HG03280 (cell line): ENCODE measurements around the gene HHIP.
"Not testable (repeated sequence)": the region's sequence is repeated elsewhere in the genome, so short reads cannot be mapped to it uniquely, and the experiment has no call there.

Experiments used
- ATAC-seq: cut with Tn5 transposase; IDR thresholded peaks from one replicate; pipeline ENCODE4 v1.9.1; 2021; ENCODE audit warnings: mild to moderate bottlenecking, moderate library complexity; ENCODE audit not compliant: unreplicated experiment

The HHIP gene

GRCh38 chr4:144739511-144740033 lies 93.6 kb downstream of the HHIP start:
- no peak for ATAC-seq

GRCh38 chr4:144740316-144740715 lies 94.4 kb downstream of the HHIP start:
- ATAC-seq, result no peak

- ATAC-seq, result no peak
Observed at GRCh38 chr4:144748814-144749555, 103.0 kb downstream of the HHIP start.

DNA sequence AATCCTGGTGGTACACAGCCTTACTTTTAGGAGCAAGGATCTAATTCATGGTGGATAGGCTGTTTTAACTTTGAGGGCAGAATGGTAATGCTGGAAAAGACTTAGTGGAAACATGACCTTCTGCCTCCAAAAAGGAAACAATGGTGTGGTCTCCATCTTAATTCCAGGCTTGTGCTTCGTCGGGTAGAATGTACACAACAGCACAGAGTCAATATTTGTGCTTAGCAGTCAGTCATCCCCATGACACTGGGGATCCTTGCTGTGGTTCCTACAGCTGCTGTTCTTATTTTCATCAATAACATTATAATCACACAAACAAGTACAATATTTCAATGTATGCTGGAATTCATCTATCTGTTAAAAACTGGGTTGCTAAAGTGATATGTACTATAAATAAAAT lies 104.4 kb downstream of the HHIP start:
- ATAC-seq, result no peak

DNA sequence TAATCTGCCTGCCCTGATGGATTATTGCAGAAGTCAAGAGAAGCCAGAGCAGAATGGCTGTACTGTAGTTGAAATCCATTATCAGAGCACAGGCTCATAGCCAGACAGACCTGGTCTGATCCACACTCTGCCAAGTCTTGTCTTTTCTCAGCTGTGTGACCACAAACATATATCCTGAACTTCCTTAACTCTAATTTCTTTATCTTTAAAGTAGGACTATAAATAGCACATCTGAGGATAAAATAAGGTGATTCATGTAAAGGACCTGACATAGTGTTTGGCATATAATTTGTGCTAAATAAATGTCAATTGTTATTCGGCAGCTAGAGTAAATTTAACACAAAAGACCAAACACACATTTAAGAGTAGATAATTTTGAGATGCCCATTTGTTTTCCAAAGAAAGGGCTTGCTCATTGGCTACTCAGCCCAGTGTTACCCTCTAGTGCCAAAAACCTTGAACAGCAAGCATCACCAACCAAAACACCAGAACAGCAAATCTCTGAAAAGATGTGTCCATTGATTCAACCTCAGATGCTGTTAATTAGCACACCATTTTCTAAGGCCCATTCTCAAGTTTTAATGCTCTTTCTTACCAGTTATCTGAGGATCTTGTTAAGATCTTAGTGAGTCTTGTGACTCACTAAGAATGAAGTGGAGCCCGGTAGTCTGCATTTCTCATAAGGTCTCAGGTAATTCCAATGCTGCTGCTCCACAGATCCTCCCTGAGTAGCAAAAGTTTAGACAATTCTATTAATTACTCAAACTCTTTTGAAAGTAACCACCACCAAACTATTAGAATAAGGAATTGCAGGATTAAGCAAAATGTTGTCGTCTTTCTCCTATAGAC lies 108.8 kb downstream of the HHIP start:
- ATAC-seq, result no peak

DNA sequence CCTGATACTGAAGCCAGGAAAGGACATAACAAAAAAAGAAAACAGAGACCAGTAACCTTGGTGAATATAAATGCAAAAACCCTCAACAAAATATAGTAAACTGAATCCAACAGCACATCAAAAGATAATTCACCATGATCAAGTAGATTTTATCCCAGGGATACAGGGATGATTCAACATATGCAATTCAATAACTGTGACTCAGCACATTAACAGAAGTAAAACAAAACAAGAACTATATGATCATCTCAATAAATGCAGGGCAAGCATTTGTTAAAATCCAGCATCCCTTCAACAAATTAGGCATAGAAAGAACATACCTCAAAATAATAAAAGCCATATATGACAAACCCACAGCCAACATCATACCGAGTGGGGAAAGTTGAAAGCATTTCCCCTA lies 112.0 kb downstream of the HHIP start:
- no peak for ATAC-seq

- not testable (repeated sequence) for ATAC-seq
Observed at GRCh38 chr4:144768809-144769208, 122.9 kb downstream of the HHIP start.

DNA sequence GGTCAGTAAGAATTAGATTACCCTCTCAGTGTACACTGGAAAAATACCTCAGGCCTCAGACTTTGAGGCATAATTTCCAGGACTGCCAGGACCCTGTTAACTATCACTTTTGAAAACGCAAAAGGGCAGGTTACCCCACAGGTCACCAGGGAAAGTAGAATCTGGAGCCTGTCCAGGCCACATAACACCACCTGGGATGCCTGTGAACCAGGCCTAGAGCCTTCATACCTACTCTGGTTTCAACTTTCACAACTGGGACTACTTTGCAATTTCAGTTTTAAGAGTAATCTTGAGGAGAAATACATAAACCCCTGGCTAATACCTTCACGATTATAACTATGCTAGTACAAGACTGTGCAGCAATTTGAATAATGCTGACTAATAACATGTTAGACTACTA lies 132.4 kb downstream of the HHIP start:
- no peak for ATAC-seq

DNA sequence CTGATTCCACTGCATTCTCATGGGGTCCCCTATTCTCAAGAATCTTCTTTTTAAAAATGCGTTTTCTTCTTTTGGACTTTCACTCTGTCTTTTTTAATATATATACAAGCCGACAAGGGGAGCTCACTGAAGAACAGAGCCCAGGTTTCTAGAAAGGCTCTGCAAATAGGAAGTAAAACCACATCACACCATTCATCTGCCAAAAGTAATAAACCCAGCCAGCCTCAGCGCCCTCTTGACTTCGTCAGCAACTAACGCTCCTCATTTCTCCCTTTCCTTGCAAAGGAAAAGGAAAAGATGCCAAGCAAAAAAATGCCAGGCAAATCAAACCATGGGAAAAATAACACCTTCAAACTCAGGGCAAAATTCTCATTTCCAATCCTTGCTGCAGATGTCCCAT lies 136.4 kb downstream of the HHIP start:
- ATAC-seq, result no peak

- ATAC-seq, result no peak
Observed at GRCh38 chr4:144785961-144786360, 140.0 kb downstream of the HHIP start.

- ATAC-seq, result peak; percentile 65
Observed at GRCh38 chr4:144787365-144788258, 141.7 kb downstream of the HHIP start.

GRCh38 chr4:144788469-144788868 lies 142.5 kb downstream of the HHIP start:
- ATAC-seq, result no peak

DNA sequence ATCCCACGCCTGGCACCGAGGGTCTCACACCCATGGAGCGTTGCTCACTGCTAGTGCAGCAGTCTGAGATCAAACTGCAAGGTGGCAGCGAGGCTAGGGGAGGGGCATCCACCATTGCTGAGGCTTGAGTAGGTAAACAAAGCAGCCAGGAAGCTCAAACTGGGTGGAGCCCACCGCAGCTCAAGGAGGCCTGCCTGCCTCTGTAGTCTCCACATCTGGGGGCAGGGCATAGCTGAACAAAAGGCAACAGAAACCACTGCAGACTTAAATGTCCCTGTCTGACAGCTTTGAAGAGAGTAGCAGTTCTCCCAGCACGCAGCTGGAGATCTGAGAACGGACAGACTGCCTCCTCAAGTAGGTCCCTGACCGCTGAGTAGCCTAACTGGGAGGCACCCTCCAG lies 146.0 kb downstream of the HHIP start:
- not testable (repeated sequence) for ATAC-seq
